B cell (primary cell): ENCODE measurements around the gene CXXC4. TPM values are rescaled to one million over a fixed set of nuclear protein-coding genes. Genes with fewer than 3 reads are reported as not detected.

Source experiments
- ATAC-seq: fragments of 200-7000 bp; cut with Tn5 transposase; one replicate; pipeline ENCODE4 v1.10.0; 2021; ENCODE audit warnings: low read depth, mild to moderate bottlenecking, moderate number of reproducible peaks, moderate library complexity
- CTCF ChIA-PET: fragments of 350-600 bp; sonication (Branson Sonifier 250); formaldehyde crosslinking; loops from one replicate; lab custom pipeline; 2021; ENCODE audit warnings: antibody characterized with exemption, inconsistent platforms; lab: Charles Lee
- POLR2A ChIA-PET: fragments of 350-600 bp; sonication (Branson Sonifier 250); formaldehyde crosslinking; loops from one replicate; lab custom pipeline; 2021; ENCODE audit warnings: antibody characterized with exemption; lab: Charles Lee
- DNase-seq: peaks from one replicate; pipeline ENCODE4 v3.0.0; 2013
- H2AFZ ChIP-seq: 2 replicates; pipeline ENCODE4 v1.6.1; 2012; ENCODE audit warnings: mild to moderate bottlenecking, low read depth, low read length; ENCODE audit not compliant: insufficient read depth, poor library complexity, severe bottlenecking
- H3K27ac ChIP-seq, 2 donors: 1 replicate in 1 of 2; 2 replicates in 1 of 2; pipeline ENCODE4 v1.5.1; 2012 to 2013; ENCODE audit warnings: low read length in 2 of 2, mild to moderate bottlenecking in 2 of 2, moderate library complexity in 1 of 2
- H3K27me3 ChIP-seq, 4 experiments: fragments of 200-600 bp in 1 of 4; sonication (generic) in 1 of 4; replicated peaks in 1 of 4; 1 replicate in 2 of 4; 2 replicates in 2 of 4; pipeline versions ENCODE4 v1.6.1 to v1.7.0; 2013 to 2016; ENCODE audit warnings: low read length in 3 of 4, mild to moderate bottlenecking in 2 of 4, mixed read lengths in 1 of 4, moderate library complexity in 1 of 4; ENCODE audit not compliant: insufficient read depth in 4 of 4, control insufficient read depth in 3 of 4; ENCODE audit errors: control extremely low read depth in 1 of 4
- H3K36me3 ChIP-seq, 2 experiments: replicated peaks in 1 of 2; 1 replicate in 1 of 2; 2 replicates in 1 of 2; pipeline versions ENCODE4 v1.6.1 to v1.7.1; 2013; ENCODE audit warnings: low read length in 1 of 2; ENCODE audit not compliant: insufficient read depth in 2 of 2, control insufficient read depth in 1 of 2; ENCODE audit errors: control extremely low read depth in 1 of 2, extremely low read depth in 1 of 2
- H3K4me1 ChIP-seq, 2 donors: fragments of 200-600 bp in 1 of 2; sonication (generic) in 1 of 2; 1 replicate in 1 of 2; 2 replicates in 1 of 2; pipeline versions ENCODE4 v1.5.1 to v1.6.1; 2013 to 2017; ENCODE audit warnings: low read length in 2 of 2; ENCODE audit not compliant: control insufficient read depth in 2 of 2, insufficient read depth in 2 of 2
- H3K4me2 ChIP-seq: replicated peaks from 2 replicates; pipeline ENCODE3; 2012; ENCODE audit warnings: mild to moderate bottlenecking, low read depth, low read length; ENCODE audit not compliant: poor library complexity, severe bottlenecking
- H3K4me3 ChIP-seq, 5 experiments: fragments of 200-600 bp in 1 of 5; sonication (generic) in 1 of 5; 1 replicate in 3 of 5; 2 replicates in 2 of 5; pipeline versions ENCODE4 v1.5.1 to v1.7.0; 2011 to 2016; ENCODE audit warnings: low read length in 4 of 5, mild to moderate bottlenecking in 4 of 5, low read depth in 2 of 5, control low read depth in 1 of 5, moderate library complexity in 1 of 5; ENCODE audit not compliant: insufficient read depth in 1 of 5; ENCODE audit errors: control extremely low read depth in 1 of 5, extremely low read depth in 1 of 5
- H3K79me2 ChIP-seq: fragments of 200-600 bp; sonication (generic); one replicate; pipeline ENCODE4 v1.6.0; 2016; ENCODE audit warnings: low read length; ENCODE audit not compliant: control insufficient read depth, insufficient read depth
- H3K9ac ChIP-seq: fragments of 200-600 bp; sonication (generic); 2 replicates; pipeline ENCODE4 v1.6.1; 2017; ENCODE audit warnings: mild to moderate bottlenecking, low read length, moderate library complexity
- H3K9me3 ChIP-seq, 3 donors: one replicate each; pipeline versions ENCODE4 v1.6.1 to v1.7.1; 2013; ENCODE audit warnings: low read length in 2 of 3; ENCODE audit not compliant: control insufficient read depth in 2 of 3, insufficient read depth in 1 of 3; ENCODE audit errors: control extremely low read depth in 1 of 3
- H4K20me1 ChIP-seq: 2 replicates; pipeline ENCODE4 v1.6.0; 2012; ENCODE audit warnings: mild to moderate bottlenecking, low read length; ENCODE audit not compliant: insufficient read depth, control insufficient read depth, poor library complexity, severe bottlenecking
- H3K27ac Mint-ChIP-seq: one replicate; pipeline ENCODE4 v1.8.0; 2021; ENCODE audit warnings: mixed read lengths
- H3K27me3 Mint-ChIP-seq: one replicate; pipeline ENCODE4 v1.8.0; 2021; ENCODE audit warnings: mixed read lengths
- H3K4me1 Mint-ChIP-seq: one replicate; pipeline ENCODE4 v1.8.0; 2021; ENCODE audit warnings: mixed read lengths
- H3K4me3 Mint-ChIP-seq: one replicate; pipeline ENCODE4 v1.8.0; 2021; ENCODE audit warnings: mixed read lengths
- H3K9me3 Mint-ChIP-seq: one replicate; pipeline ENCODE4 v1.8.0; 2022; ENCODE audit warnings: mixed read lengths; ENCODE audit not compliant: insufficient read depth
- EZH2 ChIP-seq: IDR thresholded peaks from 2 replicates; pipeline ENCODE4 v1.6.1; 2012; ENCODE audit warnings: borderline replicate concordance, low read depth, mild to moderate bottlenecking, moderate library complexity, low read length; ENCODE audit not compliant: insufficient read depth, poor library complexity, severe bottlenecking
- WGBS: methylation state at CpG from one replicate; pipeline ENCODE4 v1.1.5; 2013; ENCODE audit warnings: missing lambda C conversion rate; ENCODE audit not compliant: insufficient coverage; 5-methylcytosine and 5-hydroxymethylcytosine counted together
- intact Hi-C: fragments of 100-400 bp; cut with micrococcal nuclease; formaldehyde crosslinking; loops from one replicate; pipeline ENCODE4 v1.10.0; 2022
- polyA plus RNA-seq: library from polyadenylated mRNA; depleted of rRNA; stranded (reverse); fragments of >200 nt; gene quantifications from 2 replicates; pipeline ENCODE4 v1.2.3, GENCODE V29; 2012
- total RNA-seq, 2 donors: library from RNA; stranded (reverse); fragments of 120-200 nt in 1 of 2; gene quantifications; 1 replicate in 1 of 2; 2 replicates in 1 of 2; pipeline versions ENCODE4 v1.2.3 to v1.2.4, GENCODE V29; 2013 to 2022
- TF ChIP-seq, protein P1 (sequence below): fragments of 200-600 bp; IDR thresholded peaks from one replicate; pipeline ENCODE4 v1.8.0; 2022; ENCODE audit warnings: antibody characterized with exemption, mild to moderate bottlenecking

The CXXC4 gene
- total and polyA plus RNA-seq, 2 donors (not counting 1 experiment from before 2014, with no cell fraction given): not detected

DNA sequence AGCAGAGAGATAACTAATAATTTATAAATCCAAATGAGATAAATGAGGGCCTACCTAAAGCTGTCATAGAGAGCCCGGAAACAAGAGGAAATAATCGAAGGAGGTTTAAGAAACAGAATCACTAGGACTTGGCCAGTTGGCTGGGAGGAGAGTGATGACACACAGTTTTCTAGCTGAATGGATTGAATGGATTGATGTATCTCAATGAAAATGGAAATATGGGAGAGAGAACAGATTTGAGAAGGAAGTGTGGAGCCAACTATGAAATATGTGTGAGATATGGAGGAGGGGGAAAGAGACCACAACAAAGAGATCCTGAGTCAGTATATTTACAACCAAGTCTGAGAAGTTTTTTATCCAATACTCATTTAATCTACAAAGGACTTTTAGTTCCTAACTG, 35.7 kb upstream of the CXXC4 start:
- no peaks in the 10 kb centered on the region for H3K9me3 ChIP-seq
- H3K27ac Mint-ChIP-seq: no peak overlapping the region
- no peak overlapping the region for H3K4me2 ChIP-seq
- H3K4me3 ChIP-seq: no peak overlapping the region
- no peaks in the 10 kb centered on the region for H3K4me1 ChIP-seq
- DNase-seq: no peak
- H3K27me3 ChIP-seq: no peaks in the 10 kb centered on the region
- no peaks in the 10 kb centered on the region for H3K4me1 Mint-ChIP-seq
- 100% methylated on average over 2 of the region's 2 CpGs for WGBS
- H3K79me2 ChIP-seq: no peaks in the 10 kb centered on the region
- H3K36me3 ChIP-seq: no peaks in the 10 kb centered on the region
- ChIA-PET POLR2A (no interaction called here), CTCF (no interaction called here)
- H2AFZ ChIP-seq: no peak overlapping the region
- no peak for ATAC-seq
- H3K9ac ChIP-seq: no peak overlapping the region
- no peak for TF ChIP-seq EZH2
- TF ChIP-seq, protein P1, sequence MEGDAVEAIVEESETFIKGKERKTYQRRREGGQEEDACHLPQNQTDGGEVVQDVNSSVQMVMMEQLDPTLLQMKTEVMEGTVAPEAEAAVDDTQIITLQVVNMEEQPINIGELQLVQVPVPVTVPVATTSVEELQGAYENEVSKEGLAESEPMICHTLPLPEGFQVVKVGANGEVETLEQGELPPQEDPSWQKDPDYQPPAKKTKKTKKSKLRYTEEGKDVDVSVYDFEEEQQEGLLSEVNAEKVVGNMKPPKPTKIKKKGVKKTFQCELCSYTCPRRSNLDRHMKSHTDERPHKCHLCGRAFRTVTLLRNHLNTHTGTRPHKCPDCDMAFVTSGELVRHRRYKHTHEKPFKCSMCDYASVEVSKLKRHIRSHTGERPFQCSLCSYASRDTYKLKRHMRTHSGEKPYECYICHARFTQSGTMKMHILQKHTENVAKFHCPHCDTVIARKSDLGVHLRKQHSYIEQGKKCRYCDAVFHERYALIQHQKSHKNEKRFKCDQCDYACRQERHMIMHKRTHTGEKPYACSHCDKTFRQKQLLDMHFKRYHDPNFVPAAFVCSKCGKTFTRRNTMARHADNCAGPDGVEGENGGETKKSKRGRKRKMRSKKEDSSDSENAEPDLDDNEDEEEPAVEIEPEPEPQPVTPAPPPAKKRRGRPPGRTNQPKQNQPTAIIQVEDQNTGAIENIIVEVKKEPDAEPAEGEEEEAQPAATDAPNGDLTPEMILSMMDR: no peak
- no peak overlapping the region for H3K4me3 Mint-ChIP-seq
- no peaks in the 10 kb centered on the region for H3K9me3 Mint-ChIP-seq
- intact Hi-C loops: no loop called here
- H4K20me1 ChIP-seq: no peaks in the 10 kb centered on the region
- no peak overlapping the region for H3K27ac ChIP-seq
- H3K27me3 Mint-ChIP-seq: no peaks in the 10 kb centered on the region

DNA sequence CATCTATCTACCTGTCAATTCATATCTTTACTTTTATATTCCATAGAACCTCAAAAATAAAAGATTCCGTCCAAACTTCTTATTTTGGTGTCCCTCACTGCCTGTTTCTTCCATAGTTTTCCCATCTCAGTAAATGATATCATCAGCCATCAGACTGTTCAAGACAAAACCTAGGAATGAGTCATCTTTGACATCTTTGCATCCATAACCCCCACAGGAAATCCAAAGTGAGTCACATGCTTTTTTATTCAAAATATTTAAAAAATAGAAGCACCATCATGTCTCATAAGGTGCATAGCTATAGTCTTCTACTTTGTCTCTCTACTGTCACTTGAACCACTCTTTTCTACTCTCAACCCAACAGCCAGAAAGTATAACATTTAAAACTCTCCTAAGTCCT, 29.9 kb upstream of the CXXC4 start:
- Mint-ChIP-seq H3K9me3 (no peaks in the 10 kb centered on the region), H3K4me1 (no peaks in the 10 kb centered on the region)

More for the DNA sequence above, 29.9 kb upstream of the CXXC4 start:
- ATAC-seq (no peak), DNase-seq (no peak)
- WGBS: 100% methylated on average over 1 of the region's 1 CpG
- H3K9me3 ChIP-seq: no peaks in the 10 kb centered on the region
- no peaks in the 10 kb centered on the region for H3K36me3 ChIP-seq
- H3K4me1 ChIP-seq: no peaks in the 10 kb centered on the region
- no peak overlapping the region for H3K4me3 ChIP-seq
- no peak overlapping the region for H2AFZ ChIP-seq
- H3K9ac ChIP-seq: no peak overlapping the region
- CTCF ChIA-PET: no interaction called here
- Mint-ChIP-seq H3K27me3 (no peaks in the 10 kb centered on the region), H3K27ac (no peak overlapping the region), H3K4me3 (no peak overlapping the region)
- H3K27ac ChIP-seq: no peak overlapping the region
- H4K20me1 ChIP-seq: no peaks in the 10 kb centered on the region
- POLR2A ChIA-PET: no interaction called here
- no peak overlapping the region for H3K4me2 ChIP-seq
- H3K27me3 ChIP-seq: no peaks in the 10 kb centered on the region
- no peak for TF ChIP-seq EZH2
- TF ChIP-seq, protein P1: no peak
- no peaks in the 10 kb centered on the region for H3K79me2 ChIP-seq
- intact Hi-C loops: no loop called here
